Activated T-cell treated with anti-CD3 and anti-CD28 coated beads for 24 hours (primary cell): ENCODE data around the gene RABGAP1.

Source experiments
- DNase-seq: peaks from one replicate; pipeline ENCODE4 v3.0.0-alpha.2; 2020; ENCODE audit warnings: low read depth

Gene RABGAP1

GRCh38 chr9:123008909-123009308 is 68.1 kb downstream of the RABGAP1 start:
- no peak for DNase-seq

DNA sequence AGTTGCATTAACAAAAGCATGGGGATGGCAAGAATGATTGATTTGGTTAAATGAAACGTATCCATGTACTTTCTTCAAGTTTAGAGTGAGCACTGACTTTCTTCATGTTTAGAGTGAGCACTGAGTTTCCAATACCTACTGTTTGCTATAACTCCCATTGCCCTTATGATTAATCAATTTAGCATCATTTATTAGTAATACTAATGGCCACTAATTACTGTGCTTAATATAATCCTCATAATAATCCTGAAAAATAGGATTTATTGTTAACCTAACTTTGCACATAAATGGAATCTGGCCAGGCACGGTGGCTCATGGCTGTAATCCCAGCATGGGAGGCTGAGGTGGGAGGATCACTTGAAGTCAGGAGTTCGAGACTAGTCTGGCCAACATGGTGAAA is 70.6 kb downstream of the RABGAP1 start:
- no peak for DNase-seq

DNA sequence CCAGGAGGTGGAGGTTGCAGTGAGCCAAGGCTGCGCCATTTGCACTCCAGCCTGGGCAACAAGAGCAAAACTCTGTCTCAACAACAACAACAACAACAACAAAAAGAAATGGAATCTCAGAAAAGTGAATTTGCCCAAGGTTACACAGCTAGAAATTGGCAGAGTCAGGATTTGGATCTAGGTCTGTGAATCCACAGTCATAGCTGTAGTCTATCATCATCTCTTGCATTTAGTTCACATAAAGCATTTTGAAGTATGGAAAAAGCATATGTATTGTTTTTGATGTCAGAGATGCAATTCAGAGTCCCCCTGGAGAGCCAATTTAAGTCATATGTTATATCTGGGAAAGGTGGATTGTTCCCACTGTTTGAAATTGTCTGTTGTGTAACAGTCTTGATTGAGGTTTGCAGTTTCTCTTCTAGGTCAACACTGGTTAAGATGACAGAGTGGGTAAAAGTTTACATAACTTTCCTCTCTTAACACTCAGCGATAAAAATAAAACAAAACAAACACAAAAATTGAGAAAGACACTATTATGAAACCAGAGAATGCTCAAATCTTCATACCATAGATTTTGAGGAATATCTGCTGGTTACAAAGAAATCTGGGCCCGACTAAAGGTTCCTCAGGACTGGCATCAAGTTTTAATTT is 71.2 kb downstream of the RABGAP1 start:
- no peak for DNase-seq

- no peak for DNase-seq
Measured at GRCh38 chr9:123016631-123017030, 75.8 kb downstream of the RABGAP1 start.

DNA sequence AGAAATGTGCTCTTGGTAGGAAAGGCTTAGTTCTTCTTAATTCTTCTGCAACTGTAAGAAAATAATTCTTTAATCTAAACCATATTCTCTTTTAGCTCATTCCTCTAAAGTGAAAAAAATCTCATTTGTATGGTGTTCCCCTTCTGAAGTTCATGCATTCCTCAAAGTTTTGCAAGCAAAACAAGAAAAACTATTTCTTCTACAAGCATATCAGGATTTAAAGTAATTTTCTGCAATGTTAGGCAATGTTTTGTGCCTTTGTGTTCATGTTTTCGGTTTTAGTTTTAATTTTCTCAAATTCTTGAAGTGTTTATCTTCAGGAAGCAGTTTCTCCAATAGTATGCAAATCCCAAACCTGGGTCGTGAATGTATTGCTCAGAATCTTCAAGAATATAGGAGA is 80.0 kb downstream of the RABGAP1 start:
- no peak for DNase-seq

DNA sequence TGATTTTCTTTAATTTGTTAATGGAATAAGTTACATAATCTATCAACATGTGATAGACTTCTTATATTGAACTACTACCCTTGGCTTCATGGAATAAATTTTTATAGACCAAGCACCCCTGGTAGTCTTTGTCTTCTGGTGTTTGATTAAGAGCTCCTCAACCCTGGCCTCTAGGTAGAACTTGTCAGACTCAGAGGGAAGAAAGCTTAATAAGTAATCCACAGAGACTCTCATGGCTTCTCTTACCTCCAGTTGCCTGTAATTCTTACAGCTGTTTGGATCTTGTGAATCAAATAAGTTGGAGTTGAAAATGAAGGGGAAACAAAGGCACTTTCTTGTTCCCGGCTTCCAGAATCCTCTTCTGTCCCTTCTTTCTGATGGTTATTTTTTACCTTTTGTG is 85.6 kb downstream of the RABGAP1 start:
- DNase-seq, result no peak

GRCh38 chr9:123027517-123027916 is 86.7 kb downstream of the RABGAP1 start:
- no peak for DNase-seq

- no peak for DNase-seq
Measured at GRCh38 chr9:123028136-123028535, 87.3 kb downstream of the RABGAP1 start.

DNA sequence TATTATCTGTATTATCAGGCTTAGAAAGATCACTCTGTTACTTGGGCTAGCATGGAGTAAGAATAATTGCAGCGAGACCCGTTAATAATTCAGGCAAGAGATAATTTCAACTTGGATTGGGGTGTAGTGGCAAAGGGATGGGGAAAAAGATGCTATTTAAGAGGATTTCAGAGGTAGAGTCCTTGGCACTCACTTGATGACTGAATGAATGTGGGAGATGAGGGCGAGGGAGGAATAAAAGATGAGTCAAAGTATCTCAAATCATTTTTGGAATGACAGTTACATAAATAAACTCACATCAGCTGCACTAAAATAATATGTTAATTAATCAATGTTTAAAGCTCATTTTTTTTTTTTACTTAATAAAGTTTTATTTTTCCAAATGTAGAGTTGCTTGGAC is 88.2 kb downstream of the RABGAP1 start:
- no peak for DNase-seq

- no peak for DNase-seq
Measured at GRCh38 chr9:123031963-123032362, 91.1 kb downstream of the RABGAP1 start.

GRCh38 chr9:123033352-123033751 is 92.5 kb downstream of the RABGAP1 start, which contains the start of gene GPR21:
Gene GPR21, plus strand, starts transcription at chr9:123033667. Its CDS starts 900 bp downstream, at chr9:123034567.
- no peak for DNase-seq

DNA sequence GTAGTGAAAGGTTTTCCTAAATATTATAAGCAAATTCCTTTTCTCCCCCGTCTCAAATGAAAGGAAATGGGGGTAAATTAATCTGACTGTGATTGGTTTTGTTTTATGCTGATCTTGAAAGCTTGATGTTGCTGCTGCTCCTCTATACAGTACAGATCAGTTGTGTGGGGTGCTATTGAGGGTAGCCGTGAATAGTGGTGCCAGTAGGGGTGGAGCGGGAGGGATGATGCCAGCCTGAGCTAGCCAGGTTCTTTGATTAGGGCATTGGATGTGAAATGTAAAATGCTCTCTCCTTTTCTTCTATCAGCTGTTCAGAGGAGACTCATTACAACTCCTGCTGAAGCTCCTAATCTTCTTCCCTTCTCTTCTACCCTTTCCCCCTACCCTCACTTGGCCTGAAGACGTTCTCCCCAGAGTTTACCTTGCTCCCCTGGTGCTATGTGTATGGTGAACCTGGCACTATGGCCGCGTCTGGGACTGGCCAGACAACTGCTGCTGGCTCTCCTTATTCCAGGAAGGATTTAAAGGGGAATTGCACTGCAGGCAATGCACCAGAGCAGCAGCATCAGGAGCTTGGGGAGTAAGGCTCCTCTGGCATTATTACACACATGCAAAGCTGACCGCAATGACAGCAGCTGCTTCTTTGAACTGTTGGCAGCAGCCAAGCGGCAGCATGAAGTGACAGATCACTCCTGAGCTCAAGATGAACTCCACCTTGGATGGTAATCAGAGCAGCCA is 93.2 kb downstream of the RABGAP1 start:
- no peak for DNase-seq

DNA sequence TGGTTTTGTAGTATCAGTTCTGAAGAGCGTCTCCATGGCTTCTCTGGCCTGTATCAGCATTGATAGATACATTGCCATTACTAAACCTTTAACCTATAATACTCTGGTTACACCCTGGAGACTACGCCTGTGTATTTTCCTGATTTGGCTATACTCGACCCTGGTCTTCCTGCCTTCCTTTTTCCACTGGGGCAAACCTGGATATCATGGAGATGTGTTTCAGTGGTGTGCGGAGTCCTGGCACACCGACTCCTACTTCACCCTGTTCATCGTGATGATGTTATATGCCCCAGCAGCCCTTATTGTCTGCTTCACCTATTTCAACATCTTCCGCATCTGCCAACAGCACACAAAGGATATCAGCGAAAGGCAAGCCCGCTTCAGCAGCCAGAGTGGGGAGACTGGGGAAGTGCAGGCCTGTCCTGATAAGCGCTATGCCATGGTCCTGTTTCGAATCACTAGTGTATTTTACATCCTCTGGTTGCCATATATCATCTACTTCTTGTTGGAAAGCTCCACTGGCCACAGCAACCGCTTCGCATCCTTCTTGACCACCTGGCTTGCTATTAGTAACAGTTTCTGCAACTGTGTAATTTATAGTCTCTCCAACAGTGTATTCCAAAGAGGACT is 94.2 kb downstream of the RABGAP1 start:
- DNase-seq, result no peak

- no peak for DNase-seq
Measured at GRCh38 chr9:123035791-123036190, 95.0 kb downstream of the RABGAP1 start.

- no peak for DNase-seq
Measured at GRCh38 chr9:123036893-123037545, 96.2 kb downstream of the RABGAP1 start.

GRCh38 chr9:123039617-123040219 is 98.9 kb downstream of the RABGAP1 start:
- no peak for DNase-seq

DNA sequence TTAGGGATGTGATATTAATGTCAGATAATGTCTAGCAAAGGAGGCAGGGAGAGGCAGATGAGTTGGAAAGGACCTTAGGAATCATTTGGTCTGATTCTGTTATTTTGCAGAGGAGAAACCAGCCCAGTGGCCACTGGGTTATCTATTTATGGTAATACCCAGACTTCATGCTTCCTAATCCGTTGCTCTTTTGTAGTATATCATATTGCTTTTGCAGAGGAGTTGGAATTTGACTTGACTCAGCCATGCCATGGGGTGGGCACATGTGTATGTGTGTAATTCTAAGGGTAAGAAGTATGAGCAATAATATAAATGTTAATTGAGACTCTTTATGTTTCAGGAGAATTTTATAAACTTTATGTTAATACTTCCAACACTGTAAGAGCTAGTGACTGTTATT is 100.0 kb downstream of the RABGAP1 start:
- DNase-seq, result no peak

DNA sequence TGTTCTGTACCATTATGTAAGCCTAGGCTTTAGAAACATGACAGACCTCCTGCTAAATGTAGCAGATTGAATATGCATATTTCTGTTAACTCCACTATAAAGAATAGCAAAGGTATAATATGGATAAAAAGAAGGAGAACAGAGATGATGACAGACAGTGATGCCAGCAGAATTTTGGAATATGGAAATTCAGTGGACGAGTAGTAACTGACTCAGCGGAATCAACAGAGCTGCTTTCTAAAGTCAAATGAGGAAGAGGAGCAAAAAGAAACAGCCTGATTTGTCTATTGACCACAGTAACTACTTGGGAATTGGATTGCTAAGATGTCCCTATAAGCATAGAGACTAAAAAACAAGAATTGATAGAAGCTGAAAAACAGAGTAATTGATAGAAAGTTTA is 100.7 kb downstream of the RABGAP1 start:
- DNase-seq, result no peak

DNA sequence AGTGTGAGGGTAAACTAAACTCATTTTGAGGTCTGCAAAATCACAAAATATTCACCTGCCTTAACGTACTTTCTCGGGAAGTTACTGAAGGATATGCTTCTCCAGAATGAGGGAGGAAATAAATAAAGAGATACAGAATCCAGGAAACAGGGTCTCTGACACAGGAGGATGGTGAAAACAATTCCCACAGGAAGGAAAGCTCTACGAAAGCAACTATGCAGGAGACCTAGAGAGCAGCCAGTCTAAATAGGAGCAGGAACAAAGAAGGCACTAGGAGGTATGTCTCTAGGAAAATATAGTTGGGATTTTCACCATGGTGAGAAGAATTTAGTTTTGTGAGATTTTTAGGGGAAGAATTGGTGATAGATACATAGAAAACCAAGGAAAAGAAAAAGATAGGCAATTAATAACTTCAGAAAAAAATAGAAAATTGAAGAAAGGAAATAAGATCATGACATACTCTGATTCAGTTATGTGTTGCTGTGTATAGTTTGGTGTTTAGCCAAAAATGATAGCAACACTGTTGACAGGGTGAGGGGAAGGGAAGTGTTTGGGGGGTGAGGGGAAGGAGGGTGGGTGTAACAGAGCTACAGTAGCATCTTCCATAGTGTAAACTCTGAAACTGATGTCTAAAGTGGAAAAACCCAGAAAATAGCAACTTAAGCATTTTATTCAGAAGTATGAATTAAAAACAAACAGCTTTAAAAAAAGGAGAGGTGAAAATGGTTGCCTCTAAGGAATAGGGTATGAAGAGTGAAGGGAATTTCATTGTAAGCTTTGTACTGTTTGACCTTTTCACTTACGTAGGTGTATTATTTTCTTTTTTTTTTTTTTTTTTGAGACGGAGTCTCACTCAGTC is 102.5 kb downstream of the RABGAP1 start:
- DNase-seq, result no peak

- DNase-seq, result no peak
Measured at GRCh38 chr9:123044586-123044985, 103.8 kb downstream of the RABGAP1 start.
